AG09309 (cell line): ENCODE results near the gene IBSP.

Source experiments
- DNase-seq: peaks from one replicate; pipeline ENCODE4 v3.0.0-alpha.2; 2010; ENCODE audit warnings: low read depth
- H3K4me3 ChIP-seq: 2 replicates; pipeline ENCODE4 v1.5.1; 2011; ENCODE audit warnings: mild to moderate bottlenecking, low read depth, low read length, moderate library complexity; ENCODE audit not compliant: control insufficient read depth
- TF ChIP-seq, protein P1 (sequence below): IDR thresholded peaks from 2 replicates; pipeline ENCODE4 v1.5.1; 2011; ENCODE audit warnings: mild to moderate bottlenecking, low read depth, low read length, inconsistent platforms; ENCODE audit not compliant: insufficient read depth, control insufficient read depth; ENCODE audit errors: missing control alignments

IBSP gene

DNA sequence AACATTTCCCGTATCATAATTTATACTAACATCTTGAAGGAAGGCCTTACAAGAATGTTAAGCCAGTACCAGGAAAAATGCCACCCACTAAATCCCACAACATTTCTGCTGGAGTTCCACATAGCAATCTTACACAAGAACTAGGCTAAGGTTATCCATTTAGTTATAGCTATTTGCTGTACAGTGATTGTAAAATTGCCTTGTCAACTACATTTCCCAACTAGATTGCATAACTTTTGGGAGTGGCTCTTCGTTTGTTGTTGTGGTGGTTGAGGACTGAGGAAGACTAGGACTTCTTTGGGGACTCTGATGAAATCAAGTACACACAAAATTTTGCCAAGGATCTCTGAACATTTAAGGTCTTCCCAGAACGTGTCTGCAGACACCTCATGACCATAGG, 8.0 kb downstream of the IBSP start:
- DNase-seq: peak; percentile 32

DNA sequence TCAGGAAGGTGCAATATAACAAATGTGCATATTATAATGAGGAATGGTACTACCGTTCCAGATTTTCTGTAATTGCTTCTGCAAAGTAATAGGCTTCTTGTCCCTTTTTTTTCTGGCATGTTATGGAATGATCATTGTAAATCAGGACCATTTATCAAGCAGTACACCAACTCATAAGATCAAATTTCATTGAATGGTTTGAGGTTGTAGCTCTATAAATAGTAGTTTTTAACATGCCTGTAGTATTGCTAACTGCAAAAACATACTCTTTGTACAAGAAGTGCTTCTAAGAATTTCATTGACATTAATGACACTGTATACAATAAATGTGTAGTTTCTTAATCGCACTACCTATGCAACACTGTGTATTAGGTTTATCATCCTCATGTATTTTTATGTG, 12.6 kb downstream of the IBSP start:
- TF ChIP-seq, protein P1, sequence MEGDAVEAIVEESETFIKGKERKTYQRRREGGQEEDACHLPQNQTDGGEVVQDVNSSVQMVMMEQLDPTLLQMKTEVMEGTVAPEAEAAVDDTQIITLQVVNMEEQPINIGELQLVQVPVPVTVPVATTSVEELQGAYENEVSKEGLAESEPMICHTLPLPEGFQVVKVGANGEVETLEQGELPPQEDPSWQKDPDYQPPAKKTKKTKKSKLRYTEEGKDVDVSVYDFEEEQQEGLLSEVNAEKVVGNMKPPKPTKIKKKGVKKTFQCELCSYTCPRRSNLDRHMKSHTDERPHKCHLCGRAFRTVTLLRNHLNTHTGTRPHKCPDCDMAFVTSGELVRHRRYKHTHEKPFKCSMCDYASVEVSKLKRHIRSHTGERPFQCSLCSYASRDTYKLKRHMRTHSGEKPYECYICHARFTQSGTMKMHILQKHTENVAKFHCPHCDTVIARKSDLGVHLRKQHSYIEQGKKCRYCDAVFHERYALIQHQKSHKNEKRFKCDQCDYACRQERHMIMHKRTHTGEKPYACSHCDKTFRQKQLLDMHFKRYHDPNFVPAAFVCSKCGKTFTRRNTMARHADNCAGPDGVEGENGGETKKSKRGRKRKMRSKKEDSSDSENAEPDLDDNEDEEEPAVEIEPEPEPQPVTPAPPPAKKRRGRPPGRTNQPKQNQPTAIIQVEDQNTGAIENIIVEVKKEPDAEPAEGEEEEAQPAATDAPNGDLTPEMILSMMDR: no peak
- DNase-seq: no peak
- H3K4me3 ChIP-seq: no peak overlapping the region

More for the DNA sequence above, 8.0 kb downstream of the IBSP start:
- TF ChIP-seq, protein P1: no peak
- no peak overlapping the region for H3K4me3 ChIP-seq

DNA sequence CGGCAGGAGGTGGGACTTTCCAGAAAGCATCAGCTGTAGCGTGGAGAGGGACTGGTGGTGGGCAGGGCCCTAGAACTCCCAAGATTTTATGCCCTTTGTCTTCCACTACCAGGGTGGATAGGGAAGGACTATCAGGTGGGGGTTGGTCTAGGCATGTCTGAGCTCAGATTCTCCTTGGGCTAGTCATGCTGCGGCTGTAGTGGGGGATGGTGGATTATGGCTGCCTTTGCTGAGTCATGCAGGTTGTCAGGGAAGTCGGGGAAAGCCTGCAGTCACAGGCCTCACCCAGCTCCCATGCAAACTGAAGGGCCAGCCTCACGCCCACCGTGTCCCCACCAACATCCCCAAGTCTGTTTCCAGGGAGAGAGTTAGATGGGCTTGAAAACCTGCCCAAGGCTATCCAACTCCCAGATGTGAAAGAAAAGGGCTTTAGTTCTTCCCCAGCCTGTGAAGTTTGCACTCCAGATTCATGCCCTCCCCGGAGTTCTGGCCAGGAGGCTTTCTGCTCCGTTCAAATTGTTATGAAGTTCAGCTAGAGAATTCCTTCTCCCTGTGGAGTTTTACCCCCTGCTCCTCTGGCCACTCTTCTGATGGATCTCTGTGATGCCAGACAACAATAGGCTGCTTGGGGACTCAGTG, 20.0 kb downstream of the IBSP start:
- H3K4me3 ChIP-seq: no peak overlapping the region
- peak; percentile 40 for DNase-seq
- TF ChIP-seq, protein P1: no peak

- H3K4me3 ChIP-seq: no peak overlapping the region
- no peak for DNase-seq
- TF ChIP-seq, protein P1: no peak
Measured at GRCh38 chr4:87823200-87823599, 23.8 kb downstream of the IBSP start.

- no peak for DNase-seq
- TF ChIP-seq, protein P1: no peak
Measured at GRCh38 chr4:87823724-87824123, 24.4 kb downstream of the IBSP start.

DNA sequence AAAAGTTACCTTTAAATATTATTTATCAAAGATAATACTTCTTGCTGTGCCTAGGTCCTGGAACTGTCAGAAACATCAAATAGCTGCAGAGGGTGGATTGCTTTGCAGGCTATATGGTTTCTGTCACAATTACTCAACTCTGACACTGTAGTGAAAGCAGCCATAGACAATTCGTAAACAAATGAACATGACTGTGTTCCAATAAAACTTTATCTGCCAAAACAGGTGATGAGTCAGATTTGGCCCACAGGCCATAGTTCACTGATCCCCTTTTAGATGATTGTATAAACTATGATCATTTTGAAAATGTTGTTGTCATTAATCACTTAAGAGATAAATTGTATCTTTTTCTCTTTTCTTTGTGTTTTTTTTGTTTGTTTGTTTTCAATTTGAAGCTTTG, 25.0 kb downstream of the IBSP start:
- H3K4me3 ChIP-seq: no peak overlapping the region
- TF ChIP-seq, protein P1: no peak
- no peak for DNase-seq

More at GRCh38 chr4:87823724-87824123, 24.4 kb downstream of the IBSP start:
- no peak overlapping the region for H3K4me3 ChIP-seq
